IPS-20b (cell line): ENCODE data around the gene ADGRD1.

Experiments
- H3K27ac ChIP-seq: one replicate; pipeline ENCODE4 v1.5.1; 2013; ENCODE audit warnings: low read length
- H3K27me3 ChIP-seq: 2 replicates; pipeline ENCODE4 v1.6.1; 2013; ENCODE audit warnings: mild to moderate bottlenecking, low read length, inconsistent platforms; ENCODE audit not compliant: insufficient read depth
- H3K36me3 ChIP-seq: 2 replicates; pipeline ENCODE4 v1.6.1; 2013; ENCODE audit warnings: low read depth, mild to moderate bottlenecking, inconsistent platforms, low read length, moderate library complexity; ENCODE audit not compliant: insufficient read depth
- H3K4me1 ChIP-seq: 2 replicates; pipeline ENCODE4 v1.6.1; 2013; ENCODE audit warnings: mild to moderate bottlenecking, control low read depth, inconsistent platforms, low read length, moderate library complexity; ENCODE audit not compliant: insufficient read depth
- H3K4me3 ChIP-seq: 2 replicates; pipeline ENCODE4 v1.5.1; 2013; ENCODE audit warnings: mild to moderate bottlenecking, low read length, inconsistent platforms
- H3K9ac ChIP-seq: 2 replicates; pipeline ENCODE4 v1.6.1; 2013; ENCODE audit warnings: low read depth, mild to moderate bottlenecking, inconsistent platforms, low read length, moderate library complexity
- H3K9me3 ChIP-seq: 2 replicates; pipeline ENCODE4 v1.6.1; 2013; ENCODE audit warnings: mild to moderate bottlenecking, low read depth, low read length, inconsistent platforms; ENCODE audit not compliant: insufficient read depth

Gene ADGRD1

GRCh38 chr12:131012279-131013069, 58.8 kb downstream of the ADGRD1 start:
- no peak overlapping the region for H3K27ac ChIP-seq
- H3K4me3 ChIP-seq, result no peak overlapping the region
- no peaks in the 10 kb centered on the region for H3K4me1 ChIP-seq
- H3K36me3 ChIP-seq, result no peaks in the 10 kb centered on the region
- H3K9ac ChIP-seq, result no peak overlapping the region
- no peaks in the 10 kb centered on the region for H3K9me3 ChIP-seq
- 0 out of 2 replicates have a peak, but pooled peaks cover 8% of the 10 kb centered on the region for H3K27me3 ChIP-seq

DNA sequence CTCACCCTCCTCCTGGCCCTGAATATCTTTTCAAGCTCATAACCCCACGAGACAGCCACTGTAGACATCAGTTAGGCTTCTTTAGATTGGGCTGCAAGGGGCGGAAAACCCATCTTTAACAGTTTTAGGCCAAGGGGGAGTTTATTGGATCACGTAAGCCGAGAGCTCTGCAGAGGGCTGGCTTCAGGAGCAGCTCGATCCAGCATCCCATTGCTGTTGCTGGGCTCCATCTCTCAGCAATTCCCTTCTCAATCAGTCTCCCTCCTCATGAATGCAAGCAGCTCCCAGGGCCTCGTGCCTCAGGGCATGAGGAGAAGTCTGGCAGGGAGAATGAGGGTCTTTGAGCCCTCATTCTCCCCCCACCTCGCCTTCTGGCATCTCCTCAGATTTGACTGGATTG, 59.4 kb downstream of the ADGRD1 start:
- H3K27me3 ChIP-seq, result 0 out of 2 replicates have a peak, but pooled peaks cover 8% of the 10 kb centered on the region
- H3K9me3 ChIP-seq, result no peaks in the 10 kb centered on the region
- H3K4me3 ChIP-seq, result no peak overlapping the region
- no peak overlapping the region for H3K27ac ChIP-seq
- no peaks in the 10 kb centered on the region for H3K36me3 ChIP-seq
- H3K4me1 ChIP-seq, result no peaks in the 10 kb centered on the region
- H3K9ac ChIP-seq, result no peak overlapping the region

GRCh38 chr12:131014343-131014742, 60.6 kb downstream of the ADGRD1 start:
- H3K4me1 ChIP-seq, result no peaks in the 10 kb centered on the region
- H3K27me3 ChIP-seq, result 0 out of 2 replicates have a peak, but pooled peaks cover 8% of the 10 kb centered on the region
- no peaks in the 10 kb centered on the region for H3K9me3 ChIP-seq
- no peaks in the 10 kb centered on the region for H3K36me3 ChIP-seq
- H3K9ac ChIP-seq, result no peak overlapping the region
- no peak overlapping the region for H3K4me3 ChIP-seq
- H3K27ac ChIP-seq, result no peak overlapping the region

GRCh38 chr12:131015581-131016337, 62.1 kb downstream of the ADGRD1 start:
- Histone ChIP-seq H3K27me3 (0 out of 2 replicates have a peak, but pooled peaks cover 8% of the 10 kb centered on the region), H3K9ac (no peak overlapping the region), H3K4me1 (no peaks in the 10 kb centered on the region), H3K36me3 (no peaks in the 10 kb centered on the region), H3K4me3 (no peak overlapping the region), H3K9me3 (no peaks in the 10 kb centered on the region), H3K27ac (no peak overlapping the region)

DNA sequence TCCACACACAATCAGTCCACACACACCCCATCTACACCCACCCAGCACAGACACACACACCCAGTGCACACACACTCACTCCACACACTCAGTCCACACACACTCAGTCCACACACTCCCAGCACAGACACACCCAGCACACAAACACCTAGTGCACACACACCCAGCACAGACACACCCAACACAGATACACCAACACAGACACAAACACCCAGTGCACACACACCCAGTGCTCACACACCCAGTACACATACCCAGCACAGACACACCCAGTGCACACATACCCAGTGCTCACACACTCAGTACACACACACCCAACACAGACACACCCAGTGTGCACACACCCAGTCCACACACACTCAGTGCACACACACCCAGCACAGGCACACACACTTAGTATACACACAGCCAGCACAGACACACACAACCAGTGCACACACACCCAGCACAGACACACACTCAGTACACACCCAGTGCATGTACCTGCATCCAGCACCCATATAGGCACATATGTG, 63.8 kb downstream of the ADGRD1 start:
- Histone ChIP-seq H3K27ac (no peak overlapping the region), H3K27me3 (0 out of 2 replicates have a peak, but pooled peaks cover 8% of the 10 kb centered on the region), H3K9ac (no peak overlapping the region), H3K36me3 (no peaks in the 10 kb centered on the region), H3K4me1 (no peaks in the 10 kb centered on the region), H3K4me3 (no peak overlapping the region), H3K9me3 (no peaks in the 10 kb centered on the region)

- Histone ChIP-seq H3K9me3 (no peaks in the 10 kb centered on the region), H3K27ac (no peak overlapping the region), H3K27me3 (0 out of 2 replicates have a peak, but pooled peaks cover 8% of the 10 kb centered on the region), H3K4me3 (no peak overlapping the region), H3K4me1 (no peaks in the 10 kb centered on the region), H3K36me3 (no peaks in the 10 kb centered on the region), H3K9ac (no peak overlapping the region)
Observed at GRCh38 chr12:131018019-131018620, 64.4 kb downstream of the ADGRD1 start.

GRCh38 chr12:131018808-131019397, 65.2 kb downstream of the ADGRD1 start:
- no peaks in the 10 kb centered on the region for H3K4me1 ChIP-seq
- no peak overlapping the region for H3K27ac ChIP-seq
- 0 out of 2 replicates have a peak, but pooled peaks cover 8% of the 10 kb centered on the region for H3K27me3 ChIP-seq
- H3K4me3 ChIP-seq, result no peak overlapping the region
- H3K36me3 ChIP-seq, result no peaks in the 10 kb centered on the region
- H3K9me3 ChIP-seq, result no peaks in the 10 kb centered on the region
- H3K9ac ChIP-seq, result no peak overlapping the region

DNA sequence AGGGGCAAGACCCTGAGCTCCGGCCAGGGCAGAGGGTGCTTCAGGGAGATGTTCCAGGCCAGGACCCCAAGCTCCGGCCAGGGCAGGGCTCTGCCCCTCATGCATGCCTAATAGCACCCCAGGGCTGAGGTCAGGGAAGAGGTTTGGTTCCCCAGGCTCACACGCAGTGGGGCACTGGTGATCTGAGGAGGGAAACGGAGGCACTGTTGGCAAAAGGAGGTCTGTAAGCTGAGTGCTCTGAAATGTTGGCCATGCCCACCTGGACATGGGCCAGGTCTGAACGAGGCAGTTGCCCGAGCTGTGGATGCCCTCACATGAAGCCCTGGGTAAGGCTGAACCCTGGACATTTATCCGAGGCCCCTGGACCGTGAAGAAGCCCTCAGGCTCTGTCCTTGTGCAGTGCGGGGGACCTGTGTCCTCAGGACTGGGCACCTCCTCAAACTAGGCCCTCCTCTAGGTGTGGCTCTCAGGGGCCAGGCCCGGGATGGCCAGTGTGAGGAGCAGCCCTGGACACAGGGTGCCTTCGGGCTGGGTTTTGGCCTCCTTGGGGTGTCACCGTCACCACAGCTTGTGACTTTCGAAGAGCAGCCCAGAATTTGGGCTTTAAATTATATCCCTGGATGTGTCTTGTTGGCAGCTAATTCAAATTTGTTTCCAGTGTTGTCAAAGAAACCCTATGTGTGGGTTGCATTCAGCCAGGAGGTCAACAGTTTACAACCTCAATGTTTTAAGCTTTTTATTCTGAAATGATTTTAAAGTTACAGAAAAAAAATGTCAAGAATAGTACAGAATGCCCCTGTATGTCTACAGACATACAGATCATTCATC, 66.8 kb downstream of the ADGRD1 start:
- Histone ChIP-seq H3K4me1 (no peaks in the 10 kb centered on the region), H3K27ac (no peak overlapping the region), H3K9me3 (no peaks in the 10 kb centered on the region), H3K27me3 (no peaks in the 10 kb centered on the region), H3K36me3 (no peaks in the 10 kb centered on the region), H3K9ac (no peak overlapping the region), H3K4me3 (no peak overlapping the region)

DNA sequence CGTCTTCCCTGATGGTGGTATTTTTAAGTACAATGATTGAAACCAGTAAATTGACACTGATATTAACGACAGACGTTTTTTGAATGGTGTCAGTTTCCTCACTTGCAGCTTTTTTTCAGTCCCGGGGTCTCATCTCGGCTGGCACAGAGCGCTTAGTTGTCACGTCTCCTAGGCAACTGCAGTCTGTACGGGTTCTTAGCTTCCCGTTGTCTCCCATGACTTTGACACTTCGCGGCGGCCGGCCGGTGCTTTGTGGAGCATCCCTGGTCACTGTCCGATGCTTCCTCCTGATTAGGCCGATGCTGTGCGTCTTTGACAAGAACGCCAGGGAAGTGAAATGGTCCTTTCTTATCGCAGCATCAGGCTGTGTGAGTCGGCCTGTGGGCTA, 67.4 kb downstream of the ADGRD1 start:
- H3K9ac ChIP-seq, result no peak overlapping the region
- no peak overlapping the region for H3K4me3 ChIP-seq
- no peaks in the 10 kb centered on the region for H3K4me1 ChIP-seq
- H3K27ac ChIP-seq, result no peak overlapping the region
- H3K27me3 ChIP-seq, result no peaks in the 10 kb centered on the region
- H3K36me3 ChIP-seq, result no peaks in the 10 kb centered on the region
- no peaks in the 10 kb centered on the region for H3K9me3 ChIP-seq

DNA sequence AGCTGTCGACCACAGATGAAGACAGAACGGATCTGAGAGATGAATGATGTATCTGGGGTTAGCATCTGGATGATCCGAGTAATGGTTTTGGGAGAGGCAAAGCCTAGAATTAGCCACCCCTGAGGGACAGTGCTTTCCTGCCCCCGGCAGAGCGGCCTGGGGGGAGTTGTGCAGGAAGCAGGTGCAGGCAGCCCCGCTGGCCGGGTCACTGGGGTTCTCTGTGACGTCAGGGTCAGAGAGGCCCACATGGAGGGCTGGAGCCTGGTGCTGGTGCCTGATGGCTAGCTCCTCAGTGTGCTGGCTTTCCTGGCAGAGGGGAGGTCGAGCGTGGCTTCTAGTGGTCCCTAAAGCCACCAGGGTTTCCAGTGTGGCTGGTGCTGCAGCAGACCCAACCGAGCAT, 70.3 kb downstream of the ADGRD1 start:
- Histone ChIP-seq H3K4me1 (no peaks in the 10 kb centered on the region), H3K27me3 (no peaks in the 10 kb centered on the region), H3K9ac (no peak overlapping the region), H3K9me3 (no peaks in the 10 kb centered on the region), H3K36me3 (no peaks in the 10 kb centered on the region), H3K4me3 (no peak overlapping the region), H3K27ac (no peak overlapping the region)

- Histone ChIP-seq H3K4me1 (no peaks in the 10 kb centered on the region), H3K36me3 (no peaks in the 10 kb centered on the region), H3K27ac (no peak overlapping the region), H3K9me3 (no peaks in the 10 kb centered on the region), H3K9ac (no peak overlapping the region), H3K27me3 (no peaks in the 10 kb centered on the region), H3K4me3 (no peak overlapping the region)
Observed at GRCh38 chr12:131024721-131025120, 71.0 kb downstream of the ADGRD1 start.
